HG02588 (cell line): Measurements from ENCODE around the gene SCGB1C2.
A peak's percentile ranks its signal among the peaks of the same experiment; 100 is the strongest.
"Not testable (repeated sequence)": the region's sequence is repeated elsewhere in the genome, so short reads cannot be mapped to it uniquely, and the experiment has no call there.

Experiments used
- ATAC-seq: cut with Tn5 transposase; IDR thresholded peaks from one replicate; pipeline ENCODE4 v1.9.1; 2021; ENCODE audit warnings: mild to moderate bottlenecking, moderate library complexity; ENCODE audit not compliant: unreplicated experiment

SCGB1C2 gene

DNA sequence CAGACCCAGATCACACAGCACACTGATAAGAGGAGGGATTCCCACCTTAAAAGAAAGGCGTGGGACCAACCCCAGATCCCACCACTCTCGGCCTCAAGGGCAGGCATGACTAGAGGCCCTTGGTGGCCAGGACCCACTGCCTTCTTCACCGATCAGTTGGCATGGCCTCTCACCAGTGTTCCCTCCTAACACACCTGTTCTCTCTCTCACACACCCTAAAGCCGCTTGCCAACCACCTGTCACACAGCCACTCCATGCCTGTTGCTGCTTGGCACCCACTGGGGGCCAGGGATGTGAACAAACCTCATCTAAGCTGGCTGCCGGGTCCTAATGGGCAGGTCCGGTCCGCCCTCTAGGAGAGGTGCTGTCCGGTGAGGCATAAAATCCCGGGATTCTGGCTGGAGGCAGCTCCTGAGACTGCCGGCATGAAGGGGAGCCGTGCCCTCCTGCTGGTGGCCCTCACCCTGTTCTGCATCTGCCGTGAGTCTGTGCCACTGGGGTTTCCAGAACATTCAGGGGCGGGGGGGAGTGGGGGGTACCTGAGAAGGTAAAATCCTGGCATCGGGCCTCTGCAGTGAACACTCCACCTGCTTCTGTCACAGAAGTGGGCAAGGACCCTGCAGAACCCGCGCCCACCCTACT, at the start of gene SCGB1C2:
SCGB1C2 (plus strand) TSS at position 404 of the 642 bp plus-strand sequence; CDS start at position 426, 22 bp downstream.
- ATAC-seq: not testable (repeated sequence)

DNA sequence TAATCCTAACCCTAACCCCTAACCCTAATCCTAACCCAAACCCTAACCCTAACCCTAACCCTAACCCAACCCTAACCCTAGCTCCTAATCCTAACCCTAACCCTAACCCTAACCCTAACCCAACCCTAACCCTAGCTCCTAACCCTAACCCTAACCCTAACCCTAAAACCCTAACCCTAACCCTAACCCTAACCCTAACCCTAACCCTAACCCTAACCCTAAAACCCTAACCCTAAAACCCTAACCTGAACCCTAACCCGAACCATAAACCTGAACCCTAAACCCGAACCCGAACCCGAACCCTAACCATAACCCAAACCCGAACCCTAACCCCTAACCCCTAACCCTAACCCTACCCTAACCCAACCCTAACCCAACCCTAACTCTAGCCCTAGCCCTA, 24.3 kb upstream of the SCGB1C2 start:
- not testable (repeated sequence) for ATAC-seq

DNA sequence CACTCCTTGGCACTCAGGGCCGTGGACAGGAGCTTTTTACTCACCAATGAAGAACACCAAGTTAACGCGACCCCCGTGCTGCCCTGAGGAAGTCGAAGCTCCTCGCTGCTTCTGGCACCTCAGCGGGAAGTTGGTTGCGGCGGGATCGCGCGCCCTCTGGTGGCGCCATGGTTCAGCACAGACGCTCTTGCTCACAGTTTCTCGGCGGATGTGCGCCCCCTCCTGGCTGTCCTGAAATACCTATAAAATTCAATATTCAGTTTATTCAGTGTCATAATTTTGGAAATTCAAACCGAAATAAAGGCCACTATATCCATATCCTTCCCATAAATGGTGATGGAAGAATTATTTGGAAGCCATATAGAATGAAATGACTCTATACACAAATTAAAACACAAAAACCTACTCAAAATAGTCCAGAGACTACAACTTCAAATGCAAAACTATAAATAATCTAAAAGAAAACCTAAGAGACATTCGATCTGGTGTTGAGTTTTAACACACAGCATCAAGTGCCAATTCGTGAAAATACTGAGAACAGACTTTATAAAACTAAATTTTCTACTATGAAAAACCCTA, 18.9 kb upstream of the SCGB1C2 start:
- not testable (repeated sequence) for ATAC-seq

DNA sequence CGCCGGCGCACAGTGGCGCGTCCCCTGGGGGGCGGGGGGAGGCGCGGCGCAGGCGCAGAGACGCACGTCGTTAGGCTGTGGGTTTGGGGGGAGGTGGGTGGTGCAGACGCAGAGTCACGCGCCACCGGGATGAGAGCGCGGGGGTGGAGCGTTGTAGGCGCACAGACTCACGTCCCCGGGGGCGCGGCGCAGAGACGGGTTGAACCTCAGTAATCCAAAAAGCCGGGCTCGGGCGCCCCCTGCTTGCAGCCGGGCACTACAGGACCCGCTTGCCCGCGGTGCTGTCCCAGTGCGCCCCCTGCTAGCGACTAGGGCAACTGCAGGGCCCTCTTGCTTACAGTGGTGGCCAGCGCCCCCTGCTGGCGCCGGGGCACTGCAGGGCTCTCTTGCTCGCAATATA, 3.4 kb upstream of the SCGB1C2 start:
- peak; percentile 3 for ATAC-seq

DNA sequence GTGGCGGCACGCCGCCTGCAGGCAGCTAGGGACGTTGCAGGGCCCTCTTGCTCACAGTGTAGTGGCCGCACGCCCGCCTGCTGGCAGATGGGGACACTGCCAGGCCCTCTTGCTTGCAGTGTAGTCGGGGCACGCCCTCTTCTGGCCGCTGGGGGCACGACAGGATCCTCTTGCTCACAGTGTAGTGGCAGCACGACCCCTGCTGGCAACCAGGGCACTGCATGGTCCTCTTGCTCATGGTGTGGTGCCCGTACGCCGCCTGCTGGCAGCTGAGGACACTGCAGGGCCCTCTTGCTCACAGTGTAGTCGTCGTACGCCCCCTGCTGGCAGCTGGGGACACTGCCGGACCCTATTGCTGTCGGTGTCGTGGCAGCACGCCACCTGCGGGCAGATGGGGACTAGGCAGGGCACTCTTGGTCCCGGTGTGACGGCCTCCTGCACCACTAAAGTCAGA, 3.0 kb upstream of the SCGB1C2 start:
- peak; percentile 83 for ATAC-seq

DNA sequence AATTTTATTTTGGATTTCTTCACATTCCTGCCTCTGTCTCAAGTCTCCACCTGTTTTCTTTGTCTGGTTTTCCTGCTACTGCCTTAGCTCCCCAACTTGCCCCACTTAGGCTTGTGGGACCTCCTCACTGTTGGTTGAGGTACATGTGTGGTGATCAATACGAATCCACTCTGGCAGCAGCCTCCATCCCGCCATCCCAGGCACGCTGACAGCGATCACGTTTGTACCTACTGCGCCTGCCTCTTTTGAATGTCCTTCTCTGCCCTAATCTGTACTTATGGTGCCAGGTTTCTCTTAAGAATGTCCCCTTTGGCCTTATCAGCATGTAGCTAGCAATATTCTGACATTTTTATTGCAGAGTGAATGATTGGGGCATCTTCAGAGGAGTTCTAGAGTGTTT, 2.3 kb upstream of the SCGB1C2 start:
- ATAC-seq: not testable (repeated sequence)

DNA sequence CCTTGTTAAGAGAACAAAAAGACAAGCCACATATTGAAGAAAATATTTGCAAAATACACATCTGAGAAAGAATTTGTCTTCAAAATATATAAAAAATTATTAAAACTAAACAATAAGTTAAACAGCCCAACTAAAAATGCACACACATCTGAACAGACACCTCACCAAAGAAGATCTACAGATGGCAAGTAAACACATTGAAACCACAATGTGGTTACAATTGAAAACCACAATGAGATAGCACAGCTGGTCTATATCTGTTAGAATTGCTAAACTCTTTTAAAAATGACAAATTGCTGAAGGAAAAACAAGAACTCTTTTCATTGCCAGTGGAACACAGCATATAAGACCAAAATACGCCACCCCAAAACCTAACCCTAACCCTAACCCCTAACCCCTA, 1.5 kb upstream of the SCGB1C2 start:
- not testable (repeated sequence) for ATAC-seq

DNA sequence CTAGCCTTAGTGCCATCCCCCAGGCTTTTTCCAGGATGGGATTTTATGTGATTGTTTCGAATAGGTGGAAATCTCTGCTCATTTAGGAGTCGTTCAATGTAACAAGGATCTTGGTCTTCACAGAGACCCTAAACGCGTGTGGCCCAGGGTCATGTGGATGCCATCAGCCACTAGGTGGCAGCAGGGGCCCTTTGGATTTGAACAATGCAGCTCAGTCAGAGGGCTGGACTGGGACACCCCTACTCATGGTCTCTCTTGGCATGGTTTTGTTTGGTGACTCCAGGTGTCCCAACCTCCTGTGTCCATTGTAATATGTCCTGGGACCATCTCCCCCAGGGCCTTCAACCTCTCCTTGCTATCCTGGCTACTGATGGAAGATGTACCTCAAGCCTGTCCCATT, 838 bp upstream of the SCGB1C2 start:
- not testable (repeated sequence) for ATAC-seq

DNA sequence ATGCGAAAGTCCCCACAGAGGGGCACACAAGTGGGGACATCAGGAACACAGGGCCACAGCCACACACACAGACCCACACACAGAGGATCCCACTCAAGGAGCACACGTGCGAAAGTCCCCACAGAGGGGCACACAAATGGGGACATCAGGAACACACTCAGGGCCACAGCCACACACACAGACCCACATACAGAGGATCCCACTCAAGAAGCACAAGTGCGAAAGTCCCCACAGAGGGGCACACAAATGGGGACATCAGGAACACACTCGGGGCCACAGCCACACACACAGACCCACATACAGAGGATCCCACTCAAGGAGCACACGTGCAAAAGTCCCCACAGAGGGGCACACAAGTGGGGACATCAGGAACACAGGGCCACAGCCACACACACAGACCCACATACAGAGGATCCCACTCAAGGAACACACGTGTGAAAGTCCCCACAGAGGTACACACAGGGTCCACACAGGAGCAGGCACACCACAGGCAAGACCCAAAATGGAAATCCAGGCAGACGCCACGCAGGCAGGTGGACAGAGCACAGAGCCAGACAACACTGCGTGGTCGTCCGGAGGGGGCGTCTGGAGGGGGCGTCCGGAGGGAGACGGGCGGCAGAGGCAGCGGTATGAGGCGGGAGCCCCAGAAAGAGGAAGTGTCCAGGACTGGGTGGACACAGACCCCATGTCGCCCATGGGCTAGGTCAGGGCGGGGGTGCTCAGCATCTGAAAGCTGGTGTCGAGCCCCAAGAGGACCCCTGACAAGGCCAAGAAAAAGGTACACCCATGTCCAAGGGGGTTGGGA, 2.2 kb downstream of the SCGB1C2 start:
- not testable (repeated sequence) for ATAC-seq

DNA sequence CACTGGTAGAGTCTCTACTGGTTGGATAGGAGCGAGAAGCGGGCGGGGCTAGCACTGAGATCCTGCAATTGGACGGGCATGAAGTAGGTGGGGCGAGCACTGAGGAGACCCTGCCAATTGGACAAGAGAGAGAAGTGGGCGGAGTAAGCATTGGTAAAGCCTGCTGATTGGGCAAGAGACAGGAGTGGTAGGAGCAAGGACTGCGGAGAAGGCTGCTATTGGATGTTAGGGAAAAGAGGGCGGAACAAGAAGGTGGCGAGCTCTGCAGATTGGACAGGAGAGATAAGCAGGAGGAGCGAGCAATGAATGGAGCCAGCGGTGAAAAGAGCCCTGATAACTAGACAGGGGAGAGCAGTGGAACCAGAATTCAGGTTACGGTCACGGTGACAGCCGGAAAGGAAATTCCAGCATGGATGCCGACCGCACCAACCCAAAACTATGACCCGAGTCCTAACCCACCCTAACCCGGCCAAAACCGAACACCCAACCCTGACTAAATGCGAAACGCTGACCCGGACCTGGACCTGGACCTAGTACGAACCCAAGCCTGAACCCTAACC, 4.8 kb downstream of the SCGB1C2 start:
- no peak for ATAC-seq

DNA sequence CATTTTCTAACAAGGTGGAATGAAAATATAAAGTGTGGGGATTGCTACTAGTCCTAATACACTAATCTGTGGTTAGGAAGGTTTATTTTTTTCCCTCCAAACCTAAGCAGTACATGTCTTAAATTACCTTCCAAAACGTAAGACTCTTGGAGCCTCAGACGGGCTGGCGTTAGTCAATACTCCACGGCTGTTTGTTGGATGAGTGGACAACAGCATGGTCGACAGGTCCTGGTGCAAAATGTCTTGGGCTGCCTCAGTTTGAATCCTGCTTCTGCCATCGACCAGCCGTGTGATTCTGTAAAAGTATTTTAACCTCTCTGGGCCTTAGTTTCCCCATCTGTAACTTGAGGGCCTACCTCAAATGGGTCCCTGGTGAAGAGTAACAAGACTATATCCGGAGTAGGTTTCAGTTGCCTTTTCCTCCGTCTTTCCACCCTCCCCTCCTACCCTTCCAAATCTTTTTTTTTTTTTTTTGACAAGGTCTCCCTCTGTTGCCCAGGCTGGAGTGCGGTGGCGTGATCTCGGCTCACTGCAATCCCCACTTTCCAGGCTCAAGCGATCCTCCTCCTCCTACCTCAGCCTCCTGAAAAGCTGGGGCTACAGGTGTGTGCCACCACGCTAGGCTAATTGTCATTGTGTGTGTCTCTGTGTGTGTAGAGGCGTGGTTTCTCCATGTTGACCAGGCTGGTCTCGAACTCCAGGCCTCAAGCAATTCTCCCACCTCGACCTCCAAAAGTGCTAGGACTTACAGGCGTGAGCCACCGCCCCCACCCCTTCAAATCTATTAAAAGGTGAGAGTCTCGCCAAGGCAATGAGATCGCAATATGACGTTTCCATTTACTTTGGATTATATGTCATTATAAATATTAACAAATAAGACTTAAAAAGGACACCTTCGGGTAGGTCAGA, 5.8 kb downstream of the SCGB1C2 start:
- ATAC-seq: no peak

DNA sequence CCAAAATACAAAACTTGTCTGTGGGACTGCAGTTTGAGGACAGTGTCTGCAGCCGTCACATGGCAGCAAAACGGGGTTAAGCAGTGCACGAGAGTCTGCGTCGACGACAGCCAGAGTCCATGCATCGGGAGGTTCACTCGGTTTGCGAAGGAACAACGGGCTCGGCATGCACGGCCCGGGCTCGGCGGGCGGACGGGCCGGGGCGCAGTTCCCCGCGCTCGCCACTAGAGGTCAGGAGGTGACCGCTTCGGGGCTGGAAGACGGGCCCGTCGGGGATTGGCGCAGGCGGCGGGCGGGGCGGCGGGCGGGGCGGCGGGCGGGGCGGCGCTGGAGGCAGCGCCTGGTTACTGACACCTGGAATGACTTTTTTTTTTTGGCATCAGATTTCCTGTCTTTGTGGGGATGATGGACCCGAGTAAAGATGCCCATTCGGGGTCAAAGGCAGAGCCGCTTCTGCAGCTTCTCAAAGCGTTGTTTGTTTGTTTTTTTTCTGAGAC, 6.5 kb downstream of the SCGB1C2 start:
- no peak for ATAC-seq

DNA sequence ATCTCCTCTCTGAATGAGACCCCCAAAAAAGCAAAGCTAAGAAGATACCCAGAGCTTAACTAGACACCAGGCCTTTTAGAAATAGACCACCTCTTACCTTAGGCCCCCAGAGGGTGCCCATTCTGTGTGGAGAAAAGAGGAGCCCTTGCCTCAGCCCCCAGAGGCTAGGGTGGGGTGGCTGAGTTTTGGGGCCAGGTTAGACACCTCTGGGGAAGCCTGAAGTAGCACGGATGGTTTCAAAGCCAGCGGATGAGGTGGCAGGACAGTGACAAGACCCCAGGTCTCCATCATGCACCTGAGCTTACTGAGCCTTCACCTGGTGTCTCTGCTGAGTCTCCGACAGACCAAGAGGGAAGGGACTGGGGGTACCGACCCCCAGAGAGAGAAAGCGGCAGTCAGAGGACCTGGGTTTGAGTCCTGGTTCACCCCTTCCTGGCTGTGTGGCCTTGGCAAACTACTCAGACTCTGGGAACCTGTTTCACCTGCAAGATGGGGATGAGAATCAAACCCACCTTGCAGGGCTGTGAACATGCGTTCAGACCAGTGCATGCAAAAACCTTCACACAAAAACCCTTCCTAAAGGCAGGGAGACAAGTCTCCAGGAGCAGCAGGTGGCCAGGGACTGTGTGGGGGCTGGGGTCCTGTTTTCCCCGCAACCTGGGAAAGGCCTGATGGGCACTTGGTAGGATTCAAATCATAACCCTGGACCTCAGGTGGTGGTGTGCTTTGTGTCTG, 7.7 kb downstream of the SCGB1C2 start:
- no peak for ATAC-seq

DNA sequence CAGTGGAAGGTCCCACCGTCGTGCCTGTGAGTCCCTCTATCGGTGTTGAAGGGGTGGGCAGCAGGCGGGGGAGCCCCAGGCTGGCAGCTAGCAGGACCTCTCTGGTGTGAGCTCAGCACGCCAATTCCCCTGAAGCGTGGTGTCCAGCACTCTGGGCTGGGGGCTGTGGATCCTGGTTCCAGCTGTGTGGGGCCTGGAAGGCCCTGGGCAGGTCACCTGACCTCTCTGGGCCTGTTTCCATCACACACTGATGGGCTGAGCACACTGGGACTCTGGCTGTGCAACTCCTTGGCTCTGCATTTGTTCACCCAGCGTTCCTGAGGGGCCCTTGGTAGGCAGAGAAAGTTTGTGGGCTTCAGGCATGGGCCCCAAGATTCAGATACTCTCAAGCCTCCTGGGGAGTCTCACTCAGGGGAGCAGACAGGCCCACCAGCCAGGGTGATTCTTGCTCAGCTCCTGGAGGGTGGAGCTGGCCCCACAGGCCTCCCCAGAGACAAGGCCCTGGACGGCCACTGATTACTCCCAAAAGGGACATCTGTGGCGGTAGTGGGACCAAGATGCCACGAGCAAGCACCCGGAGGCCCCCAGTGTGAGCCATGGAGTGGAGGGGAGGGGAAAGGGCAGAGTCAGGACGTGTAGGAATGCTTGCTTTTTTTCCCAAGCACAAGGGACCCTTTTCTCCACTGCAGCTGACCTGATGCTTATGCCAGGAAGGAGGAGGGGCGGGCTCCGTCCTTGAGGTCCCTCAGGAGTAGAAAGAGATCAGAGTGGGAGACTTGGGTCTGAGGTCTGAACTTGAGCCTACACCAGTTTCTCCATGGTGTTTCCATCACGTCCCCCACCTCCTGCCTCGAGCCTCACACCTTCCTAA, 8.5 kb downstream of the SCGB1C2 start:
- no peak for ATAC-seq

DNA sequence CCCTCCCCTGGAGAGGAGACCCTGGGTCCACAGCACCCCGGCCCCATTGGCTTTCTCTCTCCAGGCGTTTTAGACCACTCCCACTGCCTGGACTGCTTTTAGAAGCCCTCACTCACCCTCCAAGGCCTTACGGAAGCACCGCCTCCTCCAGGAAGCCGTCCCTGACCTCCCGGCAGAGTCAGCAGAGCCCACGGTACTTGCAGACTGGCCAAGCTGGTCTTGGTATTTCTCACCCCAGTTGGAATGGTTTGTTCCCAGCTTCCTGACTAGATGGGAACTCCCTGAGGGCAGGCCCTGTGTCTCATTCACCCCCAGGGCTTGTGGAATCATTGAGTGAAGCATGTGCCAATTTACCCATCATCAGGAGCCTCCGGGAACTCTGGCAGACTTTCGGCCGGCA, 9.2 kb downstream of the SCGB1C2 start:
- ATAC-seq: no peak

DNA sequence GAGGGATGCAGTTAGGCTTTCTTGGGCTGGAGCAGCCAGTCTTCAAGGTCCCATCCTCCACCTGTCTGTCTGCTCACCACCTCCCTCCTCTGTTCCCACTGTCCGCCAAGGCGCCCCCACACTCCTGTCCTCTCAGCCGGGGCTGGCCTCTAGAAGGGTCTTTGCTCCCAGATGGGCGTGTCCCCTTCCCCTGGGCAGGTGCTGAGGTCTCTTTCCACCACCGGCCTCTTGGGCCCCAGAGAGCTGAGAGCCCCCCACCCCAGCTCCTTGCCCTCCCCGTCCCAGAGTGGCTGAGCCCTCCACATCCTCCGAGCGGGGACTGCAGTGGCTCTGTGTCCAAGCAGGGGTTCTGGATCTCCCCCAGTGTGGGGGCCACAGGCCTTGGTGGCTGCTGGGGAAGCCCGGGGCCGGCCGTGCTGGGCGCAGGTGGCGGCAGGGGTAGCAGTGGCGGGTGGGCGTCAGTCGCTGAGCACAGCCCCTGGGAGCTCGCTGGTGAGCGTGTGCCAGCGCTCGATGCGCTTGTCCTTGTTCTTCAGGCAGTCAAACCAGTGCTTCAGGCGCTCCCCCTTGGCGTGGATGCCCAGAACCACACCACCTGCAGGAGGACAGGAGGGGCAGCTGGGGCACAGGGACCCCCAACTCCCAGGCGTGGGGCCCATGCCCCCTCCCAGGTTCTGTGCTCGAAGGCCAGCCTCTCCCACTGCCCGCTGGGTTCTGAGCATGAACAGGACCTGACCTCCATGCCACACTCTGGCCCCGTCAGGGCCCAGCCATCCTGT, 9.8 kb downstream of the SCGB1C2 start:
- ATAC-seq: no peak

DNA sequence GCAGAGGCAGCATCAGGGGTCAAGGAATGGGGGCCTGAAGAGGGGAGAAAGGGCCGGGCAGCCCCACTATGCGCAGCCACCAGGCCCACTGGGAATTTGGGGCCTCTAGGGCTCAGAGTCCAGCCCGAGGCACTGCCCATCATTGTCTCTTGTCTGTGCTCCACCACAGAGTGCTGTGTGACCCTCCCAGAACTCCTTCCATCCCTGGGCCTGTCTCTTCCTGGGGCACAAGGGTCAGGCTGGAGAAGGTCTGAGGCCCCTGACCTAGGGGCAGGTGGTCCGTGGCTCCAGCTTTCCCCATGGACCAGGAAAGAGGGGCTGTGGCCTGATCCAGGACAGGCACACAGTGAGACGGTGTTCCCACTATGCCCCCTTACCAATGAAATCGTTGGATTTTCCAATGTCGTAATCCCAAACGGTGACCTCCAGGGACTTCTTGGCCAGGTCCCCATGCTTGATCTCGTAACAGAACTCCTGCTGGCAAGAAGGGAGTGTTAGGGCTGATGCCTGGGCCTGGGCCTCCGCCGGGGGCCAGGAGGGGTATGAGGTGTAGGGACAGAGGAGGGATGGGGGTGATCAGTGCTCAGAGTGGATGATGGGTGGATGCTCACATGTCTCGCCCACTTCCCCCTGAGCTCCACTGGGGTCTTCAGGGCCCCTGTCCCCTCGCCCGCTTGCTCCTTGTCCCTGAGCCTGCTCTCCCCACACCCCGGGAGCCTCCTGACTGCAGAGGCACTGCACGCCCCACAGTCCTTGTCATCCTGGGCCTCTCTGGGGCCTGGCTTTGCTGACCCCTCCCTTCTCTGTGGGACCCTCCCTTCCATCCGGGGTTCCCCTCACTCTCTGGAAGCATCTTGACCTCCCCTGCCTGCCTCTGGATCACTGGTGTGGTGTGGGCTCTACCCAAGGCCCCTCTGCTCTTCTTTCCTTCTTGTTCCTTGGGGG, 10.7 kb downstream of the SCGB1C2 start:
- no peak for ATAC-seq
